HG03159 (cell line): ENCODE measurements around the gene ALCAM.
A peak's percentile ranks its signal among the peaks of the same experiment; 100 is the strongest.

ENCODE experiments used
- ATAC-seq: cut with Tn5 transposase; IDR thresholded peaks from one replicate; pipeline ENCODE4 v1.9.1; 2021; ENCODE audit warnings: mild to moderate bottlenecking, moderate library complexity; ENCODE audit not compliant: unreplicated experiment

ALCAM gene

DNA sequence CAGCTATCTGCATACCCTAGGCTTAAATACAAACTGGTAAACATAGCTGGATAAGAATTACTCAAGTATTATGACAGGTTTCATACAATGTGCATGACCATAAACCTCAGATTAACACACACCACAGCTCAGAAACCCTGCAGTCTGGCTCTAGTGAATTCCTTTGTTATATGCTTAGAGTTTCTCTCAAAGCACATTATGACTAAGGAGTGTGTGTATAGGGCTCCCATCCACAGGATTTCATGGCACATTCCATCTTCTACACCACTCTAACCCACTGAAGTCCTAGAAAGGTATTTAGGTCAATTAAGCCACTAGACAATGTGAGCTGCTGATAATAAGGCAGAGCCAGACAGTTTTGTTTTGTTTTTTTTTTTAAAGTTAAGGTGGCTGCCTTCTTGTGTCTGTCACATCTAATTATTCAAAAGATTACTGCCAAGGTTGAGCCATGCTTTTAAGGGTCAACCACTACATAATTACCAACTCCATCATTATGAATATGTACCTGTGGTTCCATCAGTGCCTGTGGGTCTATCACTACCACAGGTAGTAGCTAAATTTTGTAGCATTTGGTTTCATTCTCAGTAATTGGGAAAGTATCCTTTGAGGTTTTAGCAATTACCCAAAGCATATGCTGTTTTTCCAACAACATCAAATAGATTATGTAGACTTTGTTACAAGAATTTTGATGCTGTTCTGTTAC is 107.0 kb downstream of the ALCAM start:
- ATAC-seq, result peak; percentile 83

DNA sequence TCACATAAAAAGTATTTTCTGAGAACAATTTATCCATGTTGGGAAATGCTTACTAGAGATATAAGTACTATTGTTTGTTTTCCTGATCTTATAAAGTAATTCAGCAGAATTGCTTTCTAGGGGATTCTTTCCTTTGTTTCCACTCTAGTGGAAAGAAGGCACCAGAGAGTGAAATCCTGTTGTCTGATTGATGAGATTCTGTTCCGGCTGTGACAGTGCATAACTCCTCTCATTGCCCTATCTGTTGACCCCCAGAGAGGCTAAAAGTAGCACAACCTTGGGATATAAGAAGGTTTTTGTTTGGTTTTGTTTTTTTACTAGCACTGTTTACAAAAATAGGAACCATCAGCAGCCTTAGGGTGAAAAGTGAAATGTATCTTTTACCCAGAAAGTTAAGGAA is 114.1 kb downstream of the ALCAM start:
- no peak for ATAC-seq

DNA sequence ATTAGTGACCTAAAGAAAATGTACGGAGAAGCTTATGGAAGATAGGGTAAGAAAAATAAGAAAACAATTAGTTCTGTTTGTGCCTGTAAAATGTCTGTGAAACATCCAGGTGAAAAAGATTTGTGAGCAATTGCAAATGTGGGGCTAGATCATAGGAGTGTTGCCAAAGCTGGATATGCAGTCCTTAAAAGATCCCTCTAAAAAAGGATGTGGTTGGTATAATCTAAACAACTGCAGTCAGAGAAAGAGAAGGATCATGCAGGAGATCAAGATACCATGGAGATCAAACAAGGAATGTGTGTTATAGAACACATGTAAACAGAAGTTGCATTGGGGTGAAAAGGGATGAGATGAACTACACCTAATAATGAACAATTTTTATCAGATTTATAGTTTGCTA is 116.8 kb downstream of the ALCAM start:
- no peak for ATAC-seq

DNA sequence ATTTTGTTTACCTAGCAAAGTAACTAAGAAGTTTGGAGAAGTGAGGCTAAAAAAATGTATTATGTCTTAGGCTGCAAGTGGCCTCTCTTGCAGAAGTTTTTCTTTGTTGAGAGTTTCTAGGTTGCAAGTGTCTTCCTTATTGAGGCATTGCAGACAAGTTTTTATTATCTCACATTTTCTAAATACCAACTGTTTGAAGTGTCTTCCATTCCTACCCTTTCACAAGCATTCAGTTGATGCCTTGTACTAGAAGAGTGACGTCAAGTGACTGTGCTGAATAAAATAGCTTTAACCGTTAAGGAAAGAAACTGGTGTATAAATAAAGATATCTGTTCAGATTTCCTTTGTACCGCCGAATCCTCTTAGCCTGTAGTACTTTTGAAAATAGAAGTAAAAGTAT is 123.3 kb downstream of the ALCAM start:
- ATAC-seq, result no peak

DNA sequence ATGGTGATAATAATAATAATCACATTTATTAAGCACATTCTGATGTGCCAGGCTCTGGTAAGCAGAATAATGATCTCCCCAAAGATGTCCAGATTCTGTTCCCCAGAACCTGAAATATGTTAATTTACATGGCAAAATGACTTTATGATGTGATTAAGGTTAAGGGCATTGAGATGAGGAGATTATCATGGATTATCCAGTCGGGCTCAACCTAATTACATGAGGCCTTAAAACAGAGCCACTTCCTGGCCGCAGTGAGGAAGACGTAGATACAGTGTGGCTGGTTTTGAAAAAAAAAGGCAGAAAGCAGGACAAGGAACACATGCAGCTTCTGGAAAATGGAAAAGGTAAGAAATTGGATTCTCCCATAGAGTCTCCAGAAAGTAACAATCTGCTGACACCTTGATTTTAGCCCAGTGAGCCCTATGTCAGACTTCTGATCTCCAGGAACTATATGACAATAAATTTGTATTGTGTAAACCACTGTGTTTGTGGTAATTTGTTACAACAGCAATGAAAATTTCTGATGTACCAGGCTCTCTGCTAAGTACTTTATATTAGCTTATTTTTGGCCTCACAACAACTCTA is 126.7 kb downstream of the ALCAM start:
- ATAC-seq, result no peak

DNA sequence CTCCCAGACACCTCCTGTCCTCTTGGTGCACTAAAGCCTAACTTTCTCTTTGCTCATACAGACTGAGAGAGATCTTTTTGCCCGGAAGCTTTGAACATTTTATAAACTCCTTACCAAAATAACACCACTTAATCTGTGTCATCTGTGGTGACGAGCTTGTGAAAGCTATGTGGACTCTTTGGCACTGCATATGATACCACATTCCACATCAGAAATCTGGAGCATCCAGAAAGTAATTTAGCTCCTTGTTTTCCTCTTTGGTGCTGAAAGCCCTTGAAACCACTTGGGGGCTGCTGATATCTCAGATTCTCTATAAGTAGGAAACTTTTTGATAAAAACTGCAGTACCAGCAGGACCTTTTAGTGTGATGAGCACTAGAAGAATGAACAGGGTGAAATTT is 128.3 kb downstream of the ALCAM start:
- ATAC-seq, result no peak

DNA sequence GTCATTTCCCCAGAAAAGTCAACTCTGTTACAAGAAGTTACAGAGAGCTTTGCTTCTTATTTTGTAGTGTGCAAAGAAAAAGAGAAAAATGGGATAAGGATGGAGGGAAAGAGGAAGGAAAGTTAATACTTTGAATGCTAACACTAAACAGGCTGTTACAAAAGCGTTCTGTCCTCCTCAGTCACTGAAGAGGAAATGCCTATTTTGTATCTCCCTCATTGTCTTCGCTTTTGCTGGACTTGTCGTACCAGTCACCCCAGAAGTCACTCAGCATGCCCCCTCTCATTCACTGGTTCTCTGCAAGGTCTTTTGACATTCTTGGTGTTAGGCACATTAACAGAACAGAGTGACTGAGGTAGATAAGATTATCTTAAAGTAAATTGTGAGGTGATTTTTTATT is 129.6 kb downstream of the ALCAM start:
- no peak for ATAC-seq

DNA sequence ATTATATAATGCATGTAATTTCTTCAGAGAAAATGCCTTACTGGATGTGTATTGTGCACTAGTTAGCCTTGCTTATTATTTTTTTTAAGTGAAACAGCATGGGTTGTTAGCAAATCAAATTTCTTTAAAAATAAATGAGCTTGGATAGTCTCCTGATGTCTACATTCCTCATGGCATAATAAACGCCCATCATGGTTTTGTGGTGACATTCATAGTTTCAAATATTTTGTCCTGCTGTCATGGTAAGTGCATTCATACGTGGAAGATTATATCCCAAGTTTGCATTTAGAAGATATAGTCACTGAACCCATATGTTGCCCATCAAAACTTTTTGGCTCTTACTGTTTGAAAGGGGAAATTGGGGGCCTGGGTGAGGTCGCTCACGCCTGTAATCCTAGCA is 130.7 kb downstream of the ALCAM start:
- ATAC-seq, result no peak

DNA sequence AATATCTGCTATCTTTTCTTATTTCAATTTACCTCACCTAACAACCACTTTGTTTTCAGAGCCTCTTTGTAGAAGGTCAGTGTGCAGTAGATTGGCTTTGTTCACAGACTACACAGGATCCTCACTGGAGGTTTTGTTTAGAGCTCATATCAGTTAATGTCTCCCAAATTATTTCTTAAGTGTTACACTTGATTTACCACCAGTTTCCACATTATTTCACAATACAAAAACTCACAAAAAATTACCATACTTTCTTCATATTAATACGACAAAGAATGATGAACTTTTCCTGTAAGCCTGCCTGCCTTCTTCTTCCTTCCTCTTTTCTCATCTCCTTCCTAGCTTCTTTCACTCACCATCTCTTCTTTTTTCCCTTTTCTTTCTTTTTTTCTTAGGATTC is 133.3 kb downstream of the ALCAM start:
- ATAC-seq, result no peak

DNA sequence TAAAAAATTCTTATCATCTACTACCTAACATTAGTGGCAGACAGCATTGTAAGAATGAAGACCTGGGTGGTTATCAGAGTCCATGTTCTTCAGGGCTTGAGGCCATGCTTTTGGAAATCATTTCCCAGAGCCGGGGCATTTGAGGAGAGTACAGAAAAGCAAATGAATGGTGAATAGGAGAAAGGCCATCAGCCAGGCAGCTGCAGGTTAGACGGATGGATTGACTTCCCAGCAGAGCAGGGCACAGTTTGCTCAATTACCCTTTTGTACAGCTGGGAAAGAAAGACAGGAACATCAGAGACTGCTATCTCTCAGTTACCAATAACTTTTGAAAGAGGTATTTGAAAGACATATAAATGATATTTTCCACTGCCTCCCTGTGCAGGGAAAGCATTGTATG is 135.6 kb downstream of the ALCAM start:
- no peak for ATAC-seq

DNA sequence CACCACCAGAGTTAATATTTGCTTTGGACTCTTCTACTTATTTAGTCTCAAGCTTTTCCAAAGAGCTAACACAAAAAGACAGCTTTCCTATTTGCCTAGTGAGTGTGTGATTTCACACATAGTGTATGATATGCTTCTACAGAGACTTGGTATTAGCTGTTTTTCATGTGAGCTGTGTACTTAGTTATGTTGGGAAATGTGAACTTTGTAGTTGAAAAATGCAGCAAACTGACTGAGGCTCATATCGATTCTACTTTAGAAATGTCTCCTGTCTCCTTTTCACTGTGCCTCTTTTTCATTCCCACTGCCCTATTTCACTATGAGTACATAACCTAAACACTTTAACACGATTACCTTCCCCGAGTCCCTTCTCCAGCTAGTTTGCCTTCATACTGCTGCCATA is 136.5 kb downstream of the ALCAM start:
- ATAC-seq, result no peak

DNA sequence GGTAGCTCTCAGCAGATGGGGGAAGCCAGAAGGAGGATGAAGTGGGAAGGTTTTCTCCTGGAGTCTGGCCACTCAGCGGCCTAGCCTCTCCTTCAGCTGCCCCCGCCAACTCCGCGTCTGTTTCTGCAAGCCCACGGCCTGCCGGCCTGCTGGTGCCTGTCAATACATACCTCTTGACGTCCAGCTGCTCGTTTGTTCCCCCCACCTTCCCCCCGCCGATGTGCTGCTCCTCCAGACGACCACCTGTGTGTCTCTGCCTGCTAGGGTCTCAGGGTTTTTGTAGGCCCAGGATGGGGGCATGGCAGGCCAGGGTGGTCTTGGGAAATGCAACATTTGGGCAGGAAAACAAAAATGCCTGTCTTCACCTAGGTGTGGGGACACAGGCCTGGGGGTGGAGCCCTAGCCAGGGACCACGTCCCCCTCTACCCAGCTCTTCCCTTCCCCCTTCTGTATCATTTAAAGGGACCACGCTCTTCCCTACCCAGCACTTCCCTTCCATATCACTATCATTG is 137.8 kb downstream of the ALCAM start:
- ATAC-seq, result no peak

DNA sequence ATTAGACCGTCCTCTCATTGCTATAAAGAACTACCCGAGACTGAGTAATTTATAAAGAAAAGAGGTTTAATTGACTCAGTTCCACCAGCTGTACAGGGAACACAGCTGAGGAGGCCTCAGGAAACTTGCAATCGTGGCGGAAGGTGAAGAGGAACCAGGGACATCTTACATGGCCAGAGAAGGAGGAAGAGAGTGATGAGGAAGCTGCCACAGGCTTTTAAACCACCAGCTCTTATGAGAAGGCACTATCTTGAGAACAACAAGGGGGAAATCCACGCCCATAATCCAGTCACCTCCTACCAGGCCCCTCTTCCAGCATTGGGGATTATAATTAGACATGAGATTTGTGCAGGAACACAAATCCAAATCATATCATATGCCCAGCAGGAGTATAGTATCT is 138.5 kb downstream of the ALCAM start:
- ATAC-seq, result no peak

DNA sequence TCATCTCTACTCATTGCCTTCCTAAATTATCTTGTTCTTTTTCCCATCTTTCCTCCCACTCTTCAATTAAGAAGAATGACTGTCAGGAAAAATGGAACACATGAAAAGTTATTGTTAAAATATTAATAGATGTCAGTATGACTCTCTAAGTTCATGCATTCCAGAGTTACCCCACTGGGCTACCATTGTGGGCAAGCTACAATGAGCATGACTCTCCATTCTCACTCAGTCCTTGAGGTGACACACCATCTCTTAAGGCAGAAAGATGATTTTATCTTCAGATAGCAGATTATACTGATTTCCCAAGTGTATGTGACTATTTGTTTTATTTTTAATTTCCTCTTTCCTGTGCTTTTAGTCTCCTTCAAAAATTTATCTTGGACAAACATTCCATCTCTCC is 144.3 kb downstream of the ALCAM start:
- no peak for ATAC-seq

DNA sequence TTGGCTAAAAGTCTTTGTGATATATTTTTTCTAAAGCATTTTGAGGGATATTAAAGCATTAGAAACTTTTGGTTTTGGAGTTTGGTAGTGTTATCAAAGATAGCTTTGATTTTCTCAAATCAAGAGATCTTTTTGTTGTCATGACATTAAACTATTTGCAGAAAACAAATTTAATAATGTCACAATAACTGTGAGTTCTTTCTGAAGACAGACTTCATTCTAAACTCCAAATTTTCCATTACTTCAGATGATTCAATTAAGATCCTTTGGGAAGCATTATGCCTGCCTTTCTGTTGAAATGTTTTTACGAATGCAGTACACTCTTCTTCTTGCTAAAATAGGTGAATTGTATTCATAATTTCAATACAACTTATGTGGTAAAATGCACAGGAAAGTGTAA is 145.4 kb downstream of the ALCAM start:
- ATAC-seq, result no peak

DNA sequence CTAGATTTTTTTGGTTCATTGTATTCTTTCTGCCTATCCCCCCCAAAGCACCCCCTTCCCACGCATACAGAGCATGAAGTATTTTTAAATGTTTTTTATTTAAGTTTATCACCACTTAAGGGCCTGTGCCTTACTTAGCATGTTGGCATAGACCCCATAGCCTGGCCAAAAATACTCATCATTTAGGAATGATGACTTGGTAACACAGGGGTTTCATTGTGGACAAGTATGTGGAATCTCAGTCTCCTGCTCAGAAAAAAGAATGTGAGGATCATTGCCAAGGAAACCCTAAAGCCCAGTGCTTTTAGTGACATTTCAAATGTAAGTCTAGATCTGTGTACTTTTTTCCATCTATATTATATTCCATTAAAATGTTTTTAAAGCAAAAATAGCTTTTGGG is 146.3 kb downstream of the ALCAM start:
- no peak for ATAC-seq

DNA sequence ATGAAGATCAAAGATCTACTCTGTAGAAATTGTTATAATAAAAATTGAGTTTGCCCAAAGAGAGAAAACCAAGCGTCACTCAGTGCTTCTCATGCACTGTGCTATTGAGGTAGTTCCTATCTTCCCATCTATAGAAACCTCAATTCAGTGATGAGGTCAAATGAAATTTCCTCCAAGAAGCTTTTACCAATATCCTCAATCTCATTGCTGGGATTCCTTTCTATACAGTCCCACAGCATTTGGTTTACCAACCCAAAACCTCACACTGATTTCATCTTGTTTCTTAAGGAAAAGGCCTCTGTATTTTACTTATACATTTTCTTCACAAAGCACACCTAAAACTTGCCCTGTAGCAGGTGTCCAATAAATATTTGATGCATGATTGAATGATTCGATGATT is 147.2 kb downstream of the ALCAM start:
- ATAC-seq, result no peak

DNA sequence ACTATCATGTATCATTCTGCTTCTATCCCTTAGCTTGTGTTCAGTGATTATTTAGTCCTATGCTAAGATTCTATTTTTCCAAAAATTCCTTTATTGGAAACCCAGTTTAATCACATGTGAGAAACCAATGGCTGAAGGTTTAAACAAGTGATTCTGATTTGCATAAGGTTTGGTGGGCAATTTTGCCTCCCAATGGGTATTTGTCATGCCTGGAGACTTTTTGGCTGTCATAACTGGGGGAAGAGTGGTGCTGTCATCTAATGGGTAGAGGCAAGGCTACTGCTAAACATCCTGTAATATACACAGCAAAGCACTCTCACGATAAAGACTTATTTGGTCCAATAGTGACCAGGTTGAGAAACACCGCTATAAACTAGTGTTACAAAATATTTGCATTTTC is 148.7 kb downstream of the ALCAM start:
- no peak for ATAC-seq

DNA sequence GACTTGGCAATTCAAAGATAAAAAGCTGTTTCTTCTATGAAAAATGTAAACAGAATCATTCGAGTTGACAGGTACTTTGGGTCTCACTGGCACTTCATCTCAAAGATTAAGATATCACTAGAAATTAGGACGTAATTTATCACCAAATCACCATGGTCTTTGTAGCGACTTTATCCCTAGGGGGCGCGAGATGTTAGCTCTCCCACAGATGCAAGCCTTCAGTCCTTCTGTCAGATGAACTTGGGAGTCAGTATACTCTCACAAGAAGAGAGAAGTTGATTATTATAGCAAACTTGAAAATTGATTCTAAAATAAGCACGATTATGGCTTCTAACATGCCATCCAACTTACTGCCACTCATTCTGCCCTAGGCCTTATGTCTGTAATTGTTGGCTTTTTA is 150.3 kb downstream of the ALCAM start:
- ATAC-seq, result no peak

DNA sequence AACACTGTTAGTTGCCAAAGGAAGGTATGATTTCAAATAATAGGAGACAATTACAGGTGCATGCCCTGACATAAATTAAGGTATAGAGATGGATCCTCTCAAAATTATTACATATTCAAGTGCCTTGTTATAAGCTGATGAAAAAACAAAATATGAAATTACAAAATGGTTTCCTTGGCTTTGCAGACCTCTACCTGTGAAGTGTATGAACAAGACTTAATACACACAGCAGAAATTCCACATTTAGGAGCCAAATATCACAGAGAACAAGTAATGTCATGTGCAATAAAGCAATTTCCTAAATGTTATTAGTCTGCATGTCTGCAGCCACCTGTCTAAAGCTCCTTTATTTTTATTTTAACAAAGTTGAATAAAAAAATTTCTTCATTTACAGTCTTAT is 151.5 kb downstream of the ALCAM start:
- no peak for ATAC-seq

DNA sequence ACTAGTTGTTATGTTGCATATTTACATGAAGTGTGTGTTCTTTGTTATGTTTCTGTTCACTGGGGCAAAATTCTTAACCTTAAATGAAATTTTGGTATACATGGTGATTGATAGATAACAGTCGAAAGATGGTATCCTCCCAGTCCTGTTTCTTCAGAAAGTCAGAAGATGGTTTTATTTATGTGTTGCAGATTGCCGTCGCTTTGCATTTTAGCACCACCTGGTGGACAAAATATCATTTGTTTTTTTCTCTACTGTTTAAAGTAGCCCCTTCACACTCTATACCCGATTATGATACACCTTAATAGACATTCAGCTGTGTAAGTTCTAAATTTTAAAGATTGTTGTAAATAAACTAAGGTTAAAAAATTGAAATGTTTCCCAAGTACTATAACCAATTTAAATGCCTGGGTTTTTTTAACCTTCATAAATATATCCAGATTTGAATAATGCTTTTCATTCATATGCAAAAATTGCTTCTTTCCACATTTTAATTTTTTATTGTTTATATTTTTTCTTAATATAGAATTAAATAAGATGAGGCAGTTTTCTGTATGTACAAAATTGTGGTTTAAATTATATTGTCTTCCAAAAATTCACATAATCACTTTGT is 152.2 kb downstream of the ALCAM start:
- ATAC-seq, result peak; percentile 94

DNA sequence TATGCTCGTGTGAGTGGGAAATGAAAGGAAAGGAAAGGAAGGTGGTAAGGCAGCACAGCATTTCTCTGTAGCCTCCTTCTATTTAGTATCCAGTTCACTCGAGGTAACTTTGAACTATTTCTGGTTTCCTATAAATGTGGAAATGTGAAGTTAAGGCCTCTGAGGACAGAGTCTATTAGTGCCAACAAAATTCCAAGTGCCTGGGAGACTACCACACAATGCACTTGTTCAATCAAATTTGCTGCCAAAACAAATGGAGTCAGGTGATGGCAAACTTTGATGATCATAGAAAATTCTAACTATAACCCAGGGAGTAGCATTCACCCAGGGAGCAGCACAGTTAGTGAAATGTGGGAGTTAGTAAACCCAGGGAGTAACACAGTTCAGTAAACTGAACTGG is 155.1 kb downstream of the ALCAM start:
- no peak for ATAC-seq
